Astrocyte of the spinal cord (primary cell): ENCODE measurements around the gene KLHL29.
A peak's percentile ranks its signal among the peaks of the same experiment; 100 is the strongest.

ENCODE experiments used
- DNase-seq: peaks from one replicate; pipeline ENCODE4 v3.0.0; 2011; ENCODE audit warnings: low read depth, low spot score
- H3K4me3 ChIP-seq: 2 replicates; pipeline ENCODE4 v1.5.1; 2011; ENCODE audit warnings: low read depth, mild to moderate bottlenecking, low read length, moderate library complexity
- CTCF ChIP-seq: IDR thresholded peaks from 2 replicates; pipeline ENCODE4 v1.5.1; 2012; ENCODE audit warnings: low read depth, mild to moderate bottlenecking, low read length, inconsistent platforms
- in situ Hi-C: cut with HindIII; loops from 2 replicates; pipeline ENCODE4 v1.10.0; 2017; ENCODE audit warnings: low sequenced_read_pairs

KLHL29 gene

GRCh38 chr2:23378496-23378895 is 6.5 kb upstream of the KLHL29 start:
- no peak for DNase-seq
- in situ Hi-C loops = no loop called here
- no peak overlapping the region for H3K4me3 ChIP-seq
- no peak for TF ChIP-seq CTCF

GRCh38 chr2:23379220-23379695 is 5.7 kb upstream of the KLHL29 start:
- in situ Hi-C loops = no loop called here
- TF ChIP-seq CTCF = no peak
- DNase-seq = no peak
- H3K4me3 ChIP-seq = no peak overlapping the region

- in situ Hi-C loops = no loop called here
- H3K4me3 ChIP-seq = no peak overlapping the region
- no peak for DNase-seq
- no peak for TF ChIP-seq CTCF
Observed at GRCh38 chr2:23380562-23381065, 4.4 kb upstream of the KLHL29 start.

GRCh38 chr2:23381084-23381483 is 3.9 kb upstream of the KLHL29 start:
- peak; percentile 52 for DNase-seq
- in situ Hi-C loops = no loop called here
- H3K4me3 ChIP-seq = no peak overlapping the region
- TF ChIP-seq CTCF = no peak

- in situ Hi-C loops = no loop called here
- no peak for DNase-seq
- no peak for TF ChIP-seq CTCF
- H3K4me3 ChIP-seq = no peak overlapping the region
Observed at GRCh38 chr2:23381485-23381884, 3.5 kb upstream of the KLHL29 start.

GRCh38 chr2:23383100-23383499 is 1.9 kb upstream of the KLHL29 start:
- DNase-seq = no peak
- in situ Hi-C loops = no loop called here
- no peak for TF ChIP-seq CTCF

GRCh38 chr2:23385351-23385747 is 370 bp downstream of the KLHL29 start:
- H3K4me3 ChIP-seq = peak overlapping the region; percentile 54
- in situ Hi-C loops = no loop called here
- DNase-seq = peak; percentile 49
- no peak for TF ChIP-seq CTCF

More at GRCh38 chr2:23383100-23383499, 1.9 kb upstream of the KLHL29 start:
- H3K4me3 ChIP-seq = no peak overlapping the region
